HG03175 (cell line): ENCODE data around the gene TSFM.

ENCODE experiments used
- ATAC-seq: cut with Tn5 transposase; IDR thresholded peaks from one replicate; pipeline ENCODE4 v1.9.1; 2021; ENCODE audit warnings: mild to moderate bottlenecking, moderate library complexity; ENCODE audit not compliant: unreplicated experiment

The TSFM gene

DNA sequence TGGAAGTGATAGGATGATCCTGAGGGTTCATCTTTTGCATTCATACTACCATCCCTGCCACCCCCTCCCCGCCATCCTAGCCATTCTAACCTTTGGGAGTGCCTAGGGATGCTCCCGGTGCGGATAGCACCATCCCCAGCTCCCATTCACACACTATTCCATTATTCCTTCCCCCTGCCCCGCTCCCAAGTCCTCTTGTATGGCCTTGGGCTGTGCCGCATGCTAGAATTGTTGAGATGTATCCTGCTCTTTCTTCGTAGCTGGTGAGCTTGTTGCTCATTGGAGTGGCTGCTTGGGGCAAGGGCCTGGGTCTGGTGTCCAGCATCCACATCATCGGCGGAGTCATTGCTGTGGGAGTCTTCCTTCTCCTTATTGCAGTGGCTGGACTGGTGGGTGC is 37.1 kb upstream of the TSFM start:
- ATAC-seq: no peak

DNA sequence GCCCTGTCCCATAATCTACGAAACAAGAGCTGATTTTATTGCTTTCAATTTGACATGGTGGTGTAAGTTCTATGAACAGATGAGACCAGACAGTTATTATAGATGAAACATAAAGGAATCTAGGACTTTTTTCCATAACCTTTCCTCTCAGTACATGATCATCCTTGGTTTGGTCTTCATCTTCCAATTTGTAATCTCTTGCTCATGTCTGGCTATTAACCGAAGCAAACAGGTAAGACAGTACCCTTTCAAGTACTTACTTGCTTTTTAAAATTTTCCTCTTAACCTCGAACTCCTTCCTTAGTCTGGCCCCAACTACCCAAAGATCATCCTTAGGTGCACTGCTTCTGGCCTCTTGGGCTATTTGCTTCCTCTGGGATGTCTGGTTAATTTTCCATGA is 36.6 kb upstream of the TSFM start:
- ATAC-seq: no peak

DNA sequence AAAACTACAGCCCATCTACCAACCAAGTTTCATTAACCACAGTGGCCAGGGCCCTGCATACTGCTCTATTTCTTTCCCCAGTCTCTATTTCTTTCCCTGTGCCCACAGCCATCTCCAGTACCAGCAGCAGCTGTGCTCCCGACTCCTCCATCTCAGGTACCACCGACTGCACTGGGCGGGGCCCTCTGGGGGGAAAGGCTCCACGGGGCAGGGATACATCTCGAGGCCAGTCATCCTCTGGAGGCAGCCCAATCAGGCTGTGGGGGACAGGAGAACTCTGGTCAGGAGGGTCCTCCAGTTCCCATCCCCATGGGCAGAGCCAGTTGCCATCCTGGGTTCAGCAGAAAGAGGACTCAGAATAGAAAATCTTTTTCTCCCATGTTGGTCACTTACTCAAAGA is 33.5 kb upstream of the TSFM start:
- ATAC-seq: no peak

DNA sequence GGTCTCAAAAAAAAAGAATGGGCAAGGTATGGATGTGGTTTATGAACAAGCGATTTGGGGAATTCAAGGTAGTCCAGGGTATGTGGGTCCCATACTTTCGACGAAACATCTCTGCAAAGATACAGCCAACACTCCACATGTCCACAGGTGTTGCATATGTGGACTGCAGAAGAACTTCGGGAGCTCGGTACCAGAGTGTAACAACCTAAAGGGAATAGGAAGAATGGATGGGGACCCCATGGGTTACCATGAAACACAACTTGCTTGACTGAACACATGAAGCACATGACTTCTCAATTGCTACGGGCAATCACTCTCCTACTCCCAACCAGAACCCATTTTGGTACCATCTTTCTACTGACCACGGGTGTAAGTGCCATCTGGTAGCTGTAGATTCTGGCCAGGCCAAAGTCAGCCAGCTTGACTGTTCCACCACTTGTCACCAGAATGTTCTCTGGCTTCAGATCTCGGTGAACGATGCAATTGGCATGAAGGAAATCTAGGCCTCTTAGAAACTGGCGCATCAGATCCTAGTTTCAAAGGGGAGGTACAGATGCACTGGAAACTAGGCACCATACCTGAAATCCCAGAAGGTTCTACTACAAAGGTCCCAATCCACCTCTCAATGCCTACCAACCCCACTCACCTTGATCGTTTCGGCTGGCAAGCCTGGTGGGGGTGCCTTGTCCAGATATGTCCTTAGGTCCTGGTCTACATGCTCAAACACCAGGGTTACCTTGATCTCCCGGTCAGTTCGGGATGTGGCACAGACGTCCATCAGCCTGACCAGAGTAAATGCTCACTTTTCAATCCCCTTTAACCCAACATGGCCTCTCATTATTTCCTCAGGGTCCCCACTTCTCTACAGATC is 31.8 kb upstream of the TSFM start:
- ATAC-seq: no peak

DNA sequence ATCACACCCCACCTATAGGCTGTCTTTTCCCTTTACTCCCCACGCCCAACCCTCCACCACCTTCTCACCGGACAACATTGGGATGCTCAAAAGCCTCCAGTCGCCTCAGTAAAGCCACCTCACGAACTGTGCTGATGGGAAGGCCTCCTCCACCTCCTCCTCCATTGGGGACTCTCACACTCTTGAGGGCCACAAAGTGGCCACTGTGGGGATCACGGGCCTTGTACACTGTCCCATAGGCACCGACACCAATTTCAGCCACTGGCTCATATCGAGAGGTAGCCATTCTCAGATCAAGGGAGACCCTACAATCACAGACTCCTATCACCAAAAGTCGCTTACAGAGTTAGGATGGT is 31.2 kb upstream of the TSFM start:
- ATAC-seq: no peak

DNA sequence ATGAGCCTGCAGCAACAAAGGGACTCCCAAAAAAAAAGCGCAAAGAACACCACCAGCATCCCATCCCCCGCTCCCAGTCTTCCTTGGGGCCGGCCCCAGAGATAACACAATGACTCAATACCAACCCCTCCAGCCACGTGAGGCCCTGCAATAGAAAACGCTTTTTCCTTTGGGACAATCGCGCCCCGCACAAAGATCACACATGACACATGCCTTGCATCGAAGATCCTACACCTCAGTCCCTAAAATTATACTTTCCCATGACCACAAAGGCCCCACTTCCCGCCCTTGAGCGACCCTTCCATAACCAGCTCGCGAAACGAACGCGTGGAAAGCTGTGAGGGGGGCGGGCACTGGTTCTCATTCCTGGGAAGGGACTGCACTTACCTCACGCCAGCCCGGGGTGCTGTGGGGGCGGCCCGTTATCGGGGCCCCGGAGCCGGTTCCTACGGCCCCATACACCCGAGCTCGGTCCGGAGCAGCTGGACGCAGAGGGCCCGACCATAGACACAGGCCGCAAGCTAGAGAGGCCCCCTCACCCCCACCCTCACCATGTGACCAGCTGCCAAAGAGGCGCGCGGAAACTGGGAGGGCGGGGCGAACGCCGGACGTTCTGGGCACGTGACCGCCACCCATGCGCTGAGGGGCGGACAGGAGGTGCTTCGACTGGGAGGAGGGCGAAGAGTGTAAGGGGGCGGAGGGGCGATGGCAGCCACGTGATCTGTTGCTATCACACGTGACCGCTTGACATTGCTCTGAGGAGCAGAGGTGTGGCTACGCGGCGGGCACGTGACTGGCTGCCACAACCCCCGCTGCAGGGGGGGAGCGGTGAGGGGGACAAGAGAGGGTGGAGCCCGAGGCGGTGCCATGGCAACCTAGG is 30.6 kb upstream of the TSFM start, which contains the start of gene CDK4:
TSS of gene CDK4 (minus strand) at position 523 of the 880 bp plus-strand sequence. CDS start 593 bp downstream, outside the sequence.
- ATAC-seq: peak; percentile 74

DNA sequence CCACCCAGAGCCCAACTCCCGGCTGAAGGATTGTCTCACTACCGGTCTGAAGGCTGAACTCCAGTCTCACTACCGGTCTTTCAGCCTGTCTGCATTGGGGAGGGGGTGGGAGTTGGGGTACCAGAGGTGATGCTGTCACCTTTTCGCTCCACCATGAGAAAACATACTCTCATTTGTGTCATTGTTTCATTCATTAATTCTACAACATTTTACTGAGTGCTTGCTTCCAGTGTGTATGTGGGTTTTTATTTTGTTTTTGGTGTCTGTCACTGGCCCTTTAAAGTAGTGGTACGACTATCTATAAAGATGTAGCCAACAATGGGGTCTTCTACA is 30.0 kb upstream of the TSFM start:
- ATAC-seq: no peak

DNA sequence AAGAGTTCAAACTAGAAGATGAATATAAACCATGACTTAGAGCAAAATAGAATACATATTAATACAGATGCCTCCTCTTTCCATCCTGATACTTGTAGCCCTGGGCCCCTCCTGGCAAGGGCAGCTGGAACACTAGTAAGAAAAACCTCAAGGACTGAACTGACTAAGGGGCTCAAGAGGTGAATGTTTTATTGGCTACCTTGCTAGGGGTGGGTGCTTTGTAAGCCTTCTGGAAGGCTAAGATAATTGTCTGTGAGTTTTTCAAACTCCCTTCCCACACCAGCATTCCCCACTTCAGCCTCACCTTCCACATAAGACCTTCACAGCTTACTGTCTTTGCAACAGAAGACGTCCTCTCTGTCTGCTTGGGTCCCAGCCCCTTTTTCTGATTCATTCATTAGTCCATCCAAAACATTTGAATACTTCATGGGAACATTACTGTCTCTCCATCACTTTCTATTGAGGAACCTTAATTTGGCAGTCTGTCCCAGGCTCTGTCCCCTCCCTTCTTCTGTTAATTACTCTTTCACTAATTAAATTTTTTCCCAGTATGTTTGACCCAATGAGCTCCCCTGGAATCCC is 28.7 kb upstream of the TSFM start:
- no peak for ATAC-seq

DNA sequence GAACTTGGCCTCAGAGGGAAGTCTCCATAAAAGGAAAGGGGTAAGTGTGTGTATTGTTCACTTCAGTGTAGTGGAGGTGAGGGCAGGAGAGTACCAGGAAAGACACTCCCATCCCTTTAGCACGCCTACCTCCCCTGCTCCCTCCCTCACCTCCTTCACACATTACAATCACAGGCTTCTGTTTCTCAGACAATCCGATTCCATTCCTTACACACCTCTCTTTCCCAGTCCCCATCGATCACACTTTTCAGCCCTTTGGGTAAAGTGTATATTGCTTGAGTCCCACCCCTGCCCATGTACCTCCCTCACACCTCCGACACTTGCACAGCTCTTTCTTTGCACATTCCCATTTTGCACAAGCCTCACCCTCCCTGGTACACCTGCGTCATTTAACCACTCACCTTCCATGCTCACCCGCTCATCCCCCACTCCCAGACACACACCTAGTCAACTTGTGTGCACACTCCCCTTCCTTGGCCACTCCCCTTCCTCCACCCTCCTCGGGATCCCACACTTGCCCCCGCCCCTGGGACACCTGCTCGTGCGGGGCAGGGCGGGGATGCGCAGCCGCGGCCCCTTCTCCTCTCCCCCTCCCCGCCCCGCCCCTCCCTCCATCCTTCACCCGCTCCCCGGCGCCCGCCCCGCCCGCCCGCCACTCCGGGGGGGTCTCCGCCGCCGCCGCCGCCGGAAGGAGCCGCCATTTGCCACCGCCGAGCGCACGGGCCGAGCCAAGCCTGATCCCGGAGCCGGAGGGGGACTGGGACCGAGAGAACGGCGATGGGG is 28.0 kb upstream of the TSFM start, which contains the start of gene MARCHF9:
TSS of gene MARCHF9 (plus strand) at position 693 of the 783 bp plus-strand sequence. CDS start 426 bp downstream, outside the sequence.
- ATAC-seq: no peak

DNA sequence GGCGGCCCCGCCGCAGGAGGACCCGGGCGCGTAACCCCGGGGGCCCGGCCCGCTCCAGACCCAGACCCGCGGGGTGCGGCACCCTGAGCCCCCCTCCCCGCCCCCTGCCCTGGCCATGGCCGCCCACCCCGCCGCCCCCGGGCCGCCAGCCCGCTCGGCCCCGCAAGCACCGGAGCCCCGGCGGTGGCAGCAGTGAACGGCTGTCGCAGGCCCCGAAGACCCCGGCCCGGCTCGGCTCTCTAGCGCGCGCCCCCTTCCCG is 27.5 kb upstream of the TSFM start:
- ATAC-seq: no peak

DNA sequence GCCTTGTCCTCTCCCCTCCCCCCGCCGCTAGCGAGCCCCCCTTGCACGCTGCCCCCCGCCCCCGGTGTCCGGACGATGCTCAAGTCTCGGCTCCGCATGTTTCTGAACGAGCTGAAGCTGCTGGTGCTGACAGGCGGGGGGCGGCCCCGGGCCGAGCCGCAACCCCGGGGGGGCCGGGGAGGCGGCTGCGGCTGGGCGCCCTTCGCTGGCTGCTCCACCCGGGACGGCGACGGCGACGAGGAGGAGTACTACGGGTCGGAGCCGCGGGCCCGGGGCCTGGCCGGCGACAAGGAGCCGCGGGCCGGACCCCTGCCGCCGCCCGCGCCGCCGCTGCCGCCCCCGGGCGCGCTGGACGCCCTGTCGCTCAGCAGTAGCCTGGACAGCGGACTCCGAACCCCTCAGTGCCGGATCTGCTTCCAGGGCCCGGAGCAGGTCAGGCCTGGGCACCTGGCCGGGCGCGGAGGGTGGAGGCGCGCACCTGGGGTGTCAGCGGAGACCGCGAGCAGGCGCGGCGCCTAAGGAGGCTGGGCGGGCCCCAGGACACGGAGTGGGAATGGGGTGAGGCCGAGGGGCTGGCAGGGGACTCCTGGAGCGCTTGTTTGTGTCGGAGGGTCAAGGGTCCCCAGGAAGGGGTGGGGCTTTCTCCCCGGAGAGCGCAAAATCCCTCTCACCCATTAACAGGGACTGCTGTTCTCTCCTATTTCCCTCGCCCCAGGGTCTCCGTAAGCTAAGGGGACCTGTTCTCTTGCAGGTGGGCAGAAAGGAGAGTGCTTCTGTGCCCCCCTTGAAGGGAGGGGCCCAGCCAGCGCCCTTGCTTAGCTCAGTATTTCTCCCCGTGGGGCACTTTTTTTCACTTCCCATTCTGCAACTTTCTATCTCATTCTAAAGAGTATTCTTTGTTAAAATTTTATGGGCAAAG is 26.9 kb upstream of the TSFM start:
- no peak for ATAC-seq

DNA sequence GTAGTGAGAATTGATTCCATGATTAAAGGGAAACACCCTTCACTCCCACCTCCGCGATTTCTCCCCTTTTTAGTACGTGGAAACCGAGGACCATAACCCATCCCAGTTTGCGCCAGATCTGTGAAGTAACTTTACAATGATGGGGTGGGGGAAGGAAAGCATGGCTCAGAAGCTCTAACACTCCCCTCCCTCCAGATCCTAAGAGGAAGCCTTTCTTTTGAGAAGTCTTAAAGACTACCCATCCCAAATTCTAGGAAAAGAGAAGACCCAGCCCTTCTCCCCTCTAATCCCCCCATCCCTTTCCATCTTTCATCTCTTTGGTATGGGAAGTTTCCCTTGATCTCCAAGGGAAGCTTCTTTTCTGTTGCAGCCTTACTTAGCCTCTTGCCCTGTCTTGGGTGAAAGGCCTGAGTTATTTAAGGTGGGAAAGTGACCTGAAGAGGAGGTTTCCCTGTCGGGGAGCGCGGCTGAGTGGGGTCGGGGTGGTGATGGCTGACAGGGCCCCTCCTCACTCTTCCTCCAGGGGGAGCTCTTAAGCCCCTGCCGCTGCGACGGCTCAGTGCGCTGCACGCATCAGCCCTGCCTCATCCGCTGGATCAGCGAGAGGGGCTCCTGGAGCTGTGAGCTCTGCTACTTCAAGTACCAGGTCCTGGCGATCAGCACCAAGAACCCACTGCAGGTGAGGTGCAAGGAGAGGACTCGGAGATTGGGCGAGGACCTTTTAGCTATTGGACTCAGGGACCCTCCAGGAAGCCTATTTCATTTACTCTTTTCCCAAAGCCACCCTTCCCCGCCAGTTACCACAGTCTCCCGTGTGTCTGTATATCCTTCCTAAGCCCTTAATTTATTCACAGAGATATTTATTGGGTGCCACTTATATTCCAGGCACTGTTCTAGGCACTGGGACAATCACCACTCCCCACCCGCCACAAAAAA is 25.9 kb upstream of the TSFM start:
- ATAC-seq: peak; percentile 31

DNA sequence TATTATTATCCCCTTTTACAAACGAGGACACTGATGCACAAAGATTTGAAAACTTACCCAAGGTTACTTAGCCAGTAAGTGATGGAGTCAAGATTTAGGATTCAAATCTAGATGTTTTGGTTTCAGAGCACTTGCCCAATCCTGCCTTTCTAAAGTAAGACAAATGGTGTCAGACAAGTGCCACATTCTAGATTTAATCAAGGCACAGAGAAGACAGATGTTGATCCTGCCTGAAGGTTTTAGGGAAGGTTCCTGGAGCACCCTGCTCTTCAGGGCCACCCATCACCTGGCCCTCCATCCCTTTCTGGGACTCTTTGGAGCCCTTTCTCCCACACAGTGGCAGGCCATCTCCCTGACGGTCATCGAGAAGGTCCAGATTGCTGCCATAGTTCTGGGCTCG is 24.8 kb upstream of the TSFM start:
- ATAC-seq: no peak

DNA sequence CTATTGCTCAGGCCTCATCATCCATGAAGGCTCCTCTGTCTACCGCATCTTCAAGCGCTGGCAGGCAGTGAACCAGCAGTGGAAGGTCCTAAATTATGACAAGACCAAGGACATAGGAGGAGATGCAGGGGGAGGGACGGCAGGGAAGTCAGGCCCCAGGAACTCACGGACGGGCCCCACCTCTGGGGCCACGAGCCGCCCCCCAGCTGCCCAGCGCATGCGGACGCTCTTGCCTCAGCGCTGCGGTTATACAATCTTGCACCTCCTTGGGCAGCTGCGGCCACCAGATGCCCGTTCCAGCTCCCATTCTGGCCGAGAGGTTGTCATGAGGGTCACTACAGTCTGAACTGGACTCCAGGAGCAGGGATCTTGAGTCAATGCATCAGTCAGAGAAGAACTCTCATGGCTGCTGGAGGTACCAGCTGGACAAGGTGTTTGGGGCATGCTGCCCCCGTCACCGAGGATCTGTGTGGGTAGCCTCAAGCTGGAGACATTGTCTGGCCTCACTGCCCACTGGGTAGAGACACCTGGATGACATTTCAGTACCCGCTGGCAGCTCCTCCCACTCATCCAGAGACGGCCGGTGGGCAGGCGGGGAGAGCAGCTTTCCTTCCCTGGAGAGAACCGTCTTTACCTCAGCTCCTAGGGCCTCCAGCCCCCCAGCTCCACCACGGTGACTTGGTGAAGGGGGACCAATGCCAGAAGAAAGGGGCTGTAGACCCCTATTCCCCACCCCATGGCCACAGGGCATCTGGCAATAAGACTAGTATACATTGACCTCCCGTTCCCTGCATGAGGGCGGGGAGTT is 23.8 kb upstream of the TSFM start:
- no peak for ATAC-seq

DNA sequence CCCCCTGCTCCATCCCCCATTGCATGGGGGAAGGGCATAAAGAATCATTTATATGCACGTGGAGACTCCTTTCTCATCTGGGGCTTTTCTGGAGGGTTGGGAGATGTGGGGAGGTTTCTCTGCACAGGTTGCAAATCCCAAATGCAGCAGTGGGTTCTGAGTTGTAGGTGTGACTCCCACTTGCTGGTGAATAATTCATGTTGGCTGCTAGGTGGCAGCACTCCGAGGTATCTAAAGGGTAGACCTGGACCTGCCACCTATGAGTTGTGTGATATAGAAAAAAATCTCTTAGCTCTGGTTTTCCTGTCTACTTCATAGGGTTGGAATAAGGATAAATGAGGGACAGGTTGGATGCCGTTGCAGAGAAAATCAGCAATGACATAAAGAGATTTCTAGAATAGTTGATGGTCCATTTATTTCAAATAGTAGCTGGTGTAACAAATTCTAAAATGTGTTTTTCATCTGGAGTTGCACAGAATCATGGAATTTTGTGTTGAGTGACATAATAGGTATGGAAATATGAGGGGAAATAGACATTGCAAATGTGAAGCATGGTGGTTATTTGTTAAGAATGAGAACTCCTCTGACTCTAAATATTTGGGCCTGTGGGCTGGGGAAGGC is 23.1 kb upstream of the TSFM start:
- no peak for ATAC-seq

DNA sequence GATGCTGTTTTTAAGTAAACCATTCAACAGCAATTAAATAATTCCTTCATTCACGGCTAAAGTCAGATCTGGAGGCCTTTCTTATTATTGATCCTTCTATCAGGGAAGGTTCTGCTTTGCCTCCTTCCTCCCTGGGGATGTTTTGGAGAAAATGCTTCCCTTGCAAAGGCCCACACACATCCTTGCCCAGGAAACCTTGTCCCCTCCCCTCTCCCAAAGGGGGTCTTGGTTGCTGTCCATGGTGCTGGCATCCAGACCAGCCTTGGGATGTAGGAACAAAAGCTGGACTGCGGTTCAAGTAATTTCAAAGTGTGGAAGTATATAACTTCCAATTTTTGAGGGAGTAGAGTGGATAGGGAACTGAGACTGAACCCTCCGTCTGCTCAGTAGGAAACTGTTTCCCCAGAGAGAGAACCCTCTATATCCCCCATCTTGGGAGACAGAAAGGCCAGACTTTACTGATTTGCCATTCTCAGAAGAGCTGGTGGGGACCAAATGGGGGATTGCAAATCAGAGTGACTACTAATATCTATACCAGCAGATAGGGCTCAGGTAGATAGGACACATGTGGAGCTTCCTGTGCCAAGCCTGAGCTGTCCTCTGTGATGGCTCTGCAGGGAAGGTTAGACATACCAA is 22.1 kb upstream of the TSFM start:
- ATAC-seq: no peak

DNA sequence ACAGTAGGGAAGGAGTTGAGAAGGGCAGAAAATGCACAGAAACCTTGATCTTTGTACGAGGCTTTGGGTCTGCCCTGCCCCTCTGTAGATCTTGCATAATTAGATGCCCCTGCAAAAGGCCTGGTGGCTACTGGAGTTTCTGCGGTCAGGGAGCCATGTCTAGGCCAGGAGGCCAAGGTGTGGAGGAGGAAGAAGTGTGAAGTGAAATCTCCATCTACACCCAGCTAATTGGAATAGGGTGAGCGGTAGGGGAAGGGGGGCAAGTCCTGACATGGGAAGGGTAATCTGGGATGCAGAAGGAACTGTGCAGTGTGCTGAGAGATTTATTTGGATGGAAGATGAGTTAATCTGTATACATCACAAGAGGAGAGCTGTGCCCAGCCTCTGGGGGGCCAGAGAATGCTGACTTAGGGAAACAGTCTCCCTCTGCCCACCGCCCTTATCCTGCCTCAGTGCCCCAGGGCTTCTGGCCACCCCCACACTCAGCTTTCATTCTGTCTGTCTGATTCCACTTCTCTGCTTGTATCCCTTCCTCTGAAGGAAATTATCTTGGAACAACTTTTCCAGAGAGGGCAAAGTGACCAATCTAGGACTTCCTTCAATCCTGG is 21.1 kb upstream of the TSFM start:
- no peak for ATAC-seq
